ENCODE data around the gene SMARCAD1.

SMARCAD1 gene

GRCh38 chr4:94207469-94208224 lies at the start of gene SMARCAD1:
TSS of gene SMARCAD1 (plus strand) at chr4:94207865. CDS start at chr4:94208395, 530 bp downstream.
- DNase-seq (ENCODE audit: low spot score), result peak; percentile 90

GRCh38 chr4:94158883-94159282 lies 48.8 kb upstream of the SMARCAD1 start:
- no peak for DNase-seq (ENCODE audit: low spot score)

GRCh38 chr4:94159790-94160189 lies 47.9 kb upstream of the SMARCAD1 start:
- no peak for DNase-seq (ENCODE audit: low spot score)

GRCh38 chr4:94160774-94161173 lies 46.9 kb upstream of the SMARCAD1 start:
- DNase-seq (ENCODE audit: low spot score), result no peak

- DNase-seq (ENCODE audit: low spot score), result no peak
Observed at GRCh38 chr4:94165256-94165655, 42.4 kb upstream of the SMARCAD1 start.

- no peak for DNase-seq (ENCODE audit: low spot score)
Observed at GRCh38 chr4:94168321-94168720, 39.3 kb upstream of the SMARCAD1 start.

GRCh38 chr4:94169803-94170372 lies 37.8 kb upstream of the SMARCAD1 start:
- no peak for DNase-seq (ENCODE audit: low spot score)

- DNase-seq (ENCODE audit: low spot score), result no peak
Observed at GRCh38 chr4:94171616-94172015, 36.0 kb upstream of the SMARCAD1 start.

- DNase-seq (ENCODE audit: low spot score), result no peak
Observed at GRCh38 chr4:94175553-94176261, 32.0 kb upstream of the SMARCAD1 start.

GRCh38 chr4:94177822-94178221 lies 29.8 kb upstream of the SMARCAD1 start:
- no peak for DNase-seq (ENCODE audit: low spot score)

GRCh38 chr4:94181815-94182214 lies 25.9 kb upstream of the SMARCAD1 start:
- DNase-seq (ENCODE audit: low spot score), result no peak

GRCh38 chr4:94202769-94203168 lies 4.9 kb upstream of the SMARCAD1 start:
- DNase-seq (ENCODE audit: low spot score), result no peak

GRCh38 chr4:94208266-94208665 lies 601 bp downstream of the SMARCAD1 start:
- no peak for DNase-seq (ENCODE audit: low spot score)

GRCh38 chr4:94208918-94209317 lies 1.3 kb downstream of the SMARCAD1 start:
- no peak for DNase-seq (ENCODE audit: low spot score)

- DNase-seq (ENCODE audit: low spot score), result no peak
Observed at GRCh38 chr4:94211861-94212260, 4.2 kb downstream of the SMARCAD1 start.

GRCh38 chr4:94214703-94215319 lies 7.1 kb downstream of the SMARCAD1 start:
- no peak for DNase-seq (ENCODE audit: low spot score)

GRCh38 chr4:94216394-94216793 lies 8.7 kb downstream of the SMARCAD1 start:
- no peak for DNase-seq (ENCODE audit: low spot score)

GRCh38 chr4:94219402-94219801 lies 11.7 kb downstream of the SMARCAD1 start:
- no peak for DNase-seq (ENCODE audit: low spot score)

GRCh38 chr4:94221916-94222315 lies 14.3 kb downstream of the SMARCAD1 start:
- DNase-seq (ENCODE audit: low spot score), result no peak

GRCh38 chr4:94225449-94225848 lies 17.8 kb downstream of the SMARCAD1 start:
- DNase-seq (ENCODE audit: low spot score), result no peak

GRCh38 chr4:94226763-94227162 lies 19.1 kb downstream of the SMARCAD1 start:
- no peak for DNase-seq (ENCODE audit: low spot score)

- DNase-seq (ENCODE audit: low spot score), result no peak
Observed at GRCh38 chr4:94228493-94229216, 21.0 kb downstream of the SMARCAD1 start.

Measured in putamen (tissue), 1 donor.